GM12892 (cell line): ENCODE data around the gene ATG3.

Experiments used
- POLR2A ChIP-seq: IDR thresholded peaks from 2 replicates; pipeline ENCODE4 v1.6.1; 2011; ENCODE audit warnings: low read depth, low read length, control low read depth
- POLR2AphosphoS5 ChIP-seq: IDR thresholded peaks from 2 replicates; pipeline ENCODE4 v1.6.1; 2011; ENCODE audit warnings: low read depth, low read length, control low read depth

GRCh38 chr3:112604536-112604935 lies 42.8 kb upstream of the ATG3 start:
- no peak for TF ChIP-seq POLR2AphosphoS5
- TF ChIP-seq POLR2A = no peak
